Astrocyte (in vitro differentiated cells and primary cell): Measurements from ENCODE around the gene IKZF5. TPM values are rescaled to one million over a fixed set of nuclear protein-coding genes. Genes with fewer than 3 reads are reported as not detected.

Experiments
- DNase-seq: peaks from one replicate; pipeline ENCODE4 v3.0.0-alpha.2; 2010; ENCODE audit warnings: low read depth
- FAIRE-seq: peaks from 2 replicates; lab custom pipeline; 2011; peaks lifted over from hg19 to GRCh38; lab: Jason Lieb, UNC
- H2AFZ ChIP-seq: 2 replicates; pipeline ENCODE4 v1.6.0; 2012; ENCODE audit warnings: low read depth, low read length, inconsistent platforms
- H3K27ac ChIP-seq: 2 replicates; pipeline ENCODE4 v1.5.1; 2011; ENCODE audit warnings: low read depth, low read length, inconsistent platforms
- H3K27me3 ChIP-seq: 2 replicates; pipeline ENCODE4 v1.6.0; 2011; ENCODE audit warnings: low read length, inconsistent platforms; ENCODE audit not compliant: insufficient read depth
- H3K36me3 ChIP-seq: 2 replicates; pipeline ENCODE4 v1.5.1; 2011; ENCODE audit warnings: low read length, inconsistent platforms; ENCODE audit not compliant: insufficient read depth
- H3K4me1 ChIP-seq: 2 replicates; pipeline ENCODE4 v1.5.1; 2011; ENCODE audit warnings: low read length, inconsistent platforms; ENCODE audit not compliant: insufficient read depth
- H3K4me2 ChIP-seq: 2 replicates; pipeline ENCODE4 v1.6.0; 2012; ENCODE audit warnings: low read length, inconsistent platforms
- H3K4me3 ChIP-seq: 2 replicates; pipeline ENCODE4 v1.5.1; 2011; ENCODE audit warnings: low read depth, mild to moderate bottlenecking, low read length, inconsistent platforms; ENCODE audit not compliant: insufficient read depth
- H3K79me2 ChIP-seq: 2 replicates; pipeline ENCODE4 v1.6.0; 2012; ENCODE audit warnings: mild to moderate bottlenecking, low read length, inconsistent platforms; ENCODE audit not compliant: insufficient read depth
- H3K9ac ChIP-seq: 2 replicates; pipeline ENCODE4 v1.6.0; 2012; ENCODE audit warnings: mild to moderate bottlenecking, low read length, inconsistent platforms
- H3K9me3 ChIP-seq: 2 replicates; pipeline ENCODE4 v1.5.1; 2012; ENCODE audit warnings: low read depth, mild to moderate bottlenecking, low read length, inconsistent platforms; ENCODE audit not compliant: insufficient read depth
- H4K20me1 ChIP-seq: 2 replicates; pipeline ENCODE4 v1.6.0; 2012; ENCODE audit warnings: low read length, inconsistent platforms; ENCODE audit not compliant: insufficient read depth
- H3K27ac Mint-ChIP-seq: one replicate; pipeline ENCODE4 v1.8.0; 2021; ENCODE audit warnings: mild to moderate bottlenecking, mixed read lengths; ENCODE audit not compliant: unreplicated experiment
- H3K27me3 Mint-ChIP-seq: one replicate; pipeline ENCODE4 v1.8.0; 2021; ENCODE audit warnings: low read depth, mixed read lengths; ENCODE audit not compliant: unreplicated experiment
- H3K36me3 Mint-ChIP-seq: one replicate; pipeline ENCODE4 v1.8.0; 2021; ENCODE audit warnings: low read depth, mixed read lengths; ENCODE audit not compliant: unreplicated experiment
- H3K4me1 Mint-ChIP-seq: one replicate; pipeline ENCODE4 v1.8.0; 2021; ENCODE audit warnings: low read depth, mixed read lengths; ENCODE audit not compliant: unreplicated experiment
- H3K4me3 Mint-ChIP-seq: one replicate; pipeline ENCODE4 v1.8.0; 2021; ENCODE audit warnings: mild to moderate bottlenecking, moderate library complexity, mixed read lengths; ENCODE audit not compliant: unreplicated experiment
- H3K9me3 Mint-ChIP-seq: one replicate; pipeline ENCODE4 v1.8.0; 2021; ENCODE audit warnings: mild to moderate bottlenecking, mixed read lengths; ENCODE audit not compliant: unreplicated experiment
- EZH2 ChIP-seq: IDR thresholded peaks from 2 replicates; pipeline ENCODE4 v1.6.1; 2012; ENCODE audit warnings: mild to moderate bottlenecking, low read length, inconsistent platforms; ENCODE audit not compliant: insufficient read depth
- total RNA-seq: library from RNA; stranded (reverse); gene quantifications from 2 replicates; pipeline ENCODE4 v1.2.1, GENCODE V29; 2021
- TF ChIP-seq, protein P1 (sequence below): IDR thresholded peaks from 2 replicates; pipeline ENCODE4 v1.5.1; 2011; ENCODE audit warnings: low read depth, mild to moderate bottlenecking, inconsistent platforms, low read length, moderate library complexity; ENCODE audit not compliant: insufficient read depth

IKZF5 gene
- total RNA-seq, 1 donor from 2014 or later, result 10.8 TPM

DNA sequence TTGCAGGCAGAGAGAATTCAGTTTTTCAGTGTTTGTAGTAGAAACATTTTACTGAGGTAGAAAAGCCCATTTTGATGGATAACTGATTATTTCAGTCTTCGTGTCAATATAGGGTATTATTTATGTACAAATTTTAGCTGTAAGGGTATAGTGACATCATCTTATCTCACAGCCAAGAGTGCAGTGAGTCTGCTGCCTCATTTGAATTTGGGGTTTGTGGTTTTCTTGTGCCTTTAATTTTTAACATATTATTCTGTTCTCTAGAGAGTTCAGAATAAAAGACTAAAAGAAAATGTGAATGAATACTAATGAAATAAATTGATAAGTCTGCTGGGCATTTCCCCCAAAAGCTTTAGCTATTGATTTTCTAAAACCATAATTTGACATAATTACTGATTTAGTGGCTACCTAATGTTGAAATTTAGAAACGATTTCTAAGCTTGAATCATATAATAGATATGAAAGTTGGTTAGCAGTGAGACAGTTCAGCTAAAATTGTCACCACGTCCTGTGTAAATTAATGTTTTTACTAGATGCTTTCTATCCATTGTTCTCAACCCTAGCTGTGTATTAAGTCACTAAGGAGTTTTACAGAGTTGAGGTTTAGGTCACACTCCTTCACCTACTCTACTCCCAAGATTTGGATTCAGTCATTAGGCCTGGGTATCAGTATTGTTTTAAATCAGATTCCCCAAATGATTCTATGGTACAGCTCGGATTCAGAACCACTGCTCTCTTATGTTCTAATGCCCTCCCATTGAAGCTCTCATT lies 37.6 kb upstream of the IKZF5 start:
- Histone ChIP-seq H3K4me2 (no peak overlapping the region), H3K27ac (no peak overlapping the region), H4K20me1 (no peaks in the 10 kb centered on the region), H2AFZ (no peak overlapping the region), H3K36me3 (no peaks in the 10 kb centered on the region), H3K4me1 (no peaks in the 10 kb centered on the region), H3K27me3 (no peaks in the 10 kb centered on the region), H3K79me2 (no peaks in the 10 kb centered on the region), H3K9me3 (no peaks in the 10 kb centered on the region), H3K4me3 (no peak overlapping the region), H3K9ac (no peak overlapping the region)
- Mint-ChIP-seq H3K4me3 (no peak overlapping the region), H3K27me3 (no peaks in the 10 kb centered on the region), H3K4me1 (no peaks in the 10 kb centered on the region), H3K9me3 (no peaks in the 10 kb centered on the region), H3K27ac (no peak overlapping the region), H3K36me3 (no peaks in the 10 kb centered on the region)
- FAIRE-seq (no peak), DNase-seq (no peak)
- TF ChIP-seq EZH2, result no peak
- TF ChIP-seq, protein P1, sequence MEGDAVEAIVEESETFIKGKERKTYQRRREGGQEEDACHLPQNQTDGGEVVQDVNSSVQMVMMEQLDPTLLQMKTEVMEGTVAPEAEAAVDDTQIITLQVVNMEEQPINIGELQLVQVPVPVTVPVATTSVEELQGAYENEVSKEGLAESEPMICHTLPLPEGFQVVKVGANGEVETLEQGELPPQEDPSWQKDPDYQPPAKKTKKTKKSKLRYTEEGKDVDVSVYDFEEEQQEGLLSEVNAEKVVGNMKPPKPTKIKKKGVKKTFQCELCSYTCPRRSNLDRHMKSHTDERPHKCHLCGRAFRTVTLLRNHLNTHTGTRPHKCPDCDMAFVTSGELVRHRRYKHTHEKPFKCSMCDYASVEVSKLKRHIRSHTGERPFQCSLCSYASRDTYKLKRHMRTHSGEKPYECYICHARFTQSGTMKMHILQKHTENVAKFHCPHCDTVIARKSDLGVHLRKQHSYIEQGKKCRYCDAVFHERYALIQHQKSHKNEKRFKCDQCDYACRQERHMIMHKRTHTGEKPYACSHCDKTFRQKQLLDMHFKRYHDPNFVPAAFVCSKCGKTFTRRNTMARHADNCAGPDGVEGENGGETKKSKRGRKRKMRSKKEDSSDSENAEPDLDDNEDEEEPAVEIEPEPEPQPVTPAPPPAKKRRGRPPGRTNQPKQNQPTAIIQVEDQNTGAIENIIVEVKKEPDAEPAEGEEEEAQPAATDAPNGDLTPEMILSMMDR, result no peak

DNA sequence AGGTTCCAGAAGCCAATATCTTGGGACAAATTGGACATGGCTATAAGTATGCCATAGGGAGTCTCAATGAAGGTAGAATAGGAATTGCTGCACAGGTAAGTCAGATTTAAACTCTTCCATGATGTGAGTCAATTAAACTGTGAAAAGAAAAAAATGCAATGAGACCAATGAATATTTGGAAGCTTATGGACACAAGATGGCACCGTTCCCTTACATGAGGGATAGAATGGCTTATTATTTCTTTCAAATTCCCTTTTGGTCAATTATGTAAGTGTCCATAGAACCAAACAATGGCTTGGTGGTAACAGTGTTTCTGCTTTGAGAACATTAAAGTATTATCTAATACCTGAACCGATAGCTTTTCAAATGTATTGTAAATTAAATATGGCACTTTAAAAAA lies 35.8 kb upstream of the IKZF5 start:
- Mint-ChIP-seq H3K27me3 (no peaks in the 10 kb centered on the region), H3K9me3 (no peaks in the 10 kb centered on the region), H3K4me3 (no peak overlapping the region), H3K4me1 (no peaks in the 10 kb centered on the region), H3K36me3 (no peaks in the 10 kb centered on the region), H3K27ac (no peak overlapping the region)
- no peaks in the 10 kb centered on the region for H3K4me1 ChIP-seq
- no peak overlapping the region for H3K9ac ChIP-seq
- no peak overlapping the region for H3K4me3 ChIP-seq
- no peaks in the 10 kb centered on the region for H4K20me1 ChIP-seq
- H3K9me3 ChIP-seq, result no peaks in the 10 kb centered on the region
- DNase-seq, result no peak
- no peaks in the 10 kb centered on the region for H3K79me2 ChIP-seq
- no peak overlapping the region for H3K27ac ChIP-seq
- no peak for FAIRE-seq
- no peaks in the 10 kb centered on the region for H3K36me3 ChIP-seq
- TF ChIP-seq EZH2, result no peak
- TF ChIP-seq, protein P1, result peak; percentile 26
- no peak overlapping the region for H2AFZ ChIP-seq
- H3K4me2 ChIP-seq, result no peak overlapping the region
- no peaks in the 10 kb centered on the region for H3K27me3 ChIP-seq

DNA sequence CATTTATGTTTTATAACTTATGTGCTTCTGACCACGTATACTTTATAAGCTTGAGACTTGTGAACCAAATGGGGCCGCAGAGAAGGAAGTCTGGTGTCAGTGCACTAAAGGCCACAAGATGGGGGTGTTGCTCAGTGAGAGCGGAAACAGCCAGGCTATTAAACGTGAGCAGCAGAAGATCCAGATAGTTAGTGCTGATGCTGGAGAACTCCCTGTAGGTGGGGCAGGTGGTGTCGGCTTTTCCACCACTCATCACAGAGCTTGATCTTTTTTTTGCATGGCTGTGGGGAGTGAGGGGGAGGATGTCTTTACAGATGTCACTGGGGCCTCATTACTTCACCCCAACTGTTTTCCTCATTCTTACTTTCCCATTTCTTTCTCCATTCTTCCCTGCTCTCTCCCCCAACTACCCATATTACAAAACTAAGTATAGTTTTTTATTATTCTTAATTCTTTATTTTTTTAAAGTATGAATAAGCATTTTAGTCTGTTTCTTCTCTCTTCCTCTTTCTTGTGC lies 34.9 kb upstream of the IKZF5 start:
- H3K4me3 Mint-ChIP-seq, result no peak overlapping the region
- Histone ChIP-seq H3K27ac (no peak overlapping the region), H3K27me3 (no peaks in the 10 kb centered on the region), H3K9ac (no peak overlapping the region), H3K9me3 (no peaks in the 10 kb centered on the region), H3K79me2 (no peaks in the 10 kb centered on the region), H3K4me3 (no peak overlapping the region), H4K20me1 (no peaks in the 10 kb centered on the region), H3K36me3 (no peaks in the 10 kb centered on the region), H2AFZ (no peak overlapping the region), H3K4me1 (no peaks in the 10 kb centered on the region), H3K4me2 (no peak overlapping the region)
- H3K4me1 Mint-ChIP-seq, result no peaks in the 10 kb centered on the region
- no peaks in the 10 kb centered on the region for H3K9me3 Mint-ChIP-seq
- DNase-seq (peak; percentile 22), FAIRE-seq (peak; percentile 41)
- no peaks in the 10 kb centered on the region for H3K36me3 Mint-ChIP-seq
- no peaks in the 10 kb centered on the region for H3K27me3 Mint-ChIP-seq
- no peak overlapping the region for H3K27ac Mint-ChIP-seq
- TF ChIP-seq EZH2, result no peak
- TF ChIP-seq, protein P1, result peak; percentile 79
